Parathyroid adenoma (tissue), 2 donors: Measurements from ENCODE around the gene LRRC27.

Source experiments
- H2AFZ ChIP-seq: fragments of 300-600 bp; sonication (generic); one replicate; pipeline ENCODE4 v1.7.0; 2017; ENCODE audit warnings: antibody characterized with exemption, mild to moderate bottlenecking
- H3K27ac ChIP-seq: fragments of 300-600 bp; sonication (generic); one replicate; pipeline ENCODE4 v1.7.0; 2017
- H3K27me3 ChIP-seq: fragments of 300-600 bp; sonication (generic); one replicate; pipeline ENCODE4 v1.7.0; 2017; ENCODE audit warnings: low read length; ENCODE audit not compliant: control insufficient read depth, insufficient read depth
- H3K36me3 ChIP-seq: fragments of 300-600 bp; sonication (generic); one replicate; pipeline ENCODE4 v1.7.0; 2017; ENCODE audit warnings: low read length; ENCODE audit not compliant: control insufficient read depth, insufficient read depth
- H3K4me1 ChIP-seq: fragments of 300-600 bp; sonication (generic); one replicate; pipeline ENCODE4 v1.7.0; 2017; ENCODE audit warnings: control low read depth
- H3K4me2 ChIP-seq: fragments of 300-600 bp; sonication (generic); one replicate; pipeline ENCODE4 v1.7.0; 2017; ENCODE audit warnings: low read length
- H3K4me3 ChIP-seq: fragments of 300-600 bp; sonication (generic); one replicate; pipeline ENCODE4 v1.7.0; 2017; ENCODE audit warnings: low read depth, low read length
- H3K79me2 ChIP-seq: fragments of 300-600 bp; sonication (generic); one replicate; pipeline ENCODE4 v1.7.0; 2017; ENCODE audit warnings: control low read depth
- H3K9ac ChIP-seq: fragments of 300-600 bp; sonication (generic); one replicate; pipeline ENCODE4 v1.7.0; 2017; ENCODE audit warnings: mild to moderate bottlenecking
- H3K9me3 ChIP-seq: fragments of 300-600 bp; sonication (generic); one replicate; pipeline ENCODE4 v1.7.0; 2017; ENCODE audit warnings: low read length; ENCODE audit not compliant: control insufficient read depth
- TF ChIP-seq, protein P1 (sequence below): fragments of 300-600 bp; sonication (generic); IDR thresholded peaks from one replicate; pipeline ENCODE4 v1.7.0; 2017; ENCODE audit warnings: antibody characterized with exemption, mild to moderate bottlenecking
- donor health status: primary hyperparathyroidism.

LRRC27 gene

DNA sequence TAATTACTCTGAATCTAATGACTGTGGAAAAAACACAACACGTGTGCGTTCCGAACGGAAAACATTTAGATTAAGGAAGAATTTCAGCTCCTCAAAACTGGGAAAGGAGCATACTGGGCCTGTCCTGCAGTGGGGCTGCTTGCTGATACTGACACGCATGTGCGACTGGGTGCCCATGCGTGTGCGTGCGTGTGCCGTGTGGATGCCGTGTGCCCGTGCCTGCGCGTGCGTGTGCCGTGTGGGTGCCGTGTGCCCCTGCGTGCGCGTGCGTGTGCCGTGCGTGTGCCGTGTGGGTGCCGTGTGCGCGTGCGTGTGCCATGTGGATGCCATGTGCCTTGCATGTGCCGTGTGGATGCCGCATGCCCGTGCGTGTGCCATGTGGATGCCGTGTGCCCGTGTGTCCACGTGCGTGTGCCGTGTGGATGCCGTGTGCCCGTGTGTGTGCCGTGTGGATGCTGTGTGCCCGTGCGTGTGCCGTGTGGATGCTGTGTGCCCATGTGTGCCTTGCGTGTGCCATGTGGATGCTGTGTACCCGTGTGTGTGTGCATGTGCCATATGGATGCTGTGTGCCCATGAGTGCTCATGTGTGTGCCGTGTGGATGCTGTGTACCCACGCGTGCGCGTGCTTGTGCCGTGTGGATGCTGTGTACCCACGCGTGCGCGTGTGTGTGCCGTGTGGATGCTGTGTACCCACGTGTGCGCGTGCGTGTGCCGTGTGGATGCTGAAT is 93.2 kb downstream of the LRRC27 start:
- peaks cover 13% of the 10 kb centered on the region for H3K79me2 ChIP-seq
- no peaks in the 10 kb centered on the region for H3K36me3 ChIP-seq
- H3K27me3 ChIP-seq: no peaks in the 10 kb centered on the region
- no peak overlapping the region for H3K4me2 ChIP-seq
- TF ChIP-seq, protein P1, sequence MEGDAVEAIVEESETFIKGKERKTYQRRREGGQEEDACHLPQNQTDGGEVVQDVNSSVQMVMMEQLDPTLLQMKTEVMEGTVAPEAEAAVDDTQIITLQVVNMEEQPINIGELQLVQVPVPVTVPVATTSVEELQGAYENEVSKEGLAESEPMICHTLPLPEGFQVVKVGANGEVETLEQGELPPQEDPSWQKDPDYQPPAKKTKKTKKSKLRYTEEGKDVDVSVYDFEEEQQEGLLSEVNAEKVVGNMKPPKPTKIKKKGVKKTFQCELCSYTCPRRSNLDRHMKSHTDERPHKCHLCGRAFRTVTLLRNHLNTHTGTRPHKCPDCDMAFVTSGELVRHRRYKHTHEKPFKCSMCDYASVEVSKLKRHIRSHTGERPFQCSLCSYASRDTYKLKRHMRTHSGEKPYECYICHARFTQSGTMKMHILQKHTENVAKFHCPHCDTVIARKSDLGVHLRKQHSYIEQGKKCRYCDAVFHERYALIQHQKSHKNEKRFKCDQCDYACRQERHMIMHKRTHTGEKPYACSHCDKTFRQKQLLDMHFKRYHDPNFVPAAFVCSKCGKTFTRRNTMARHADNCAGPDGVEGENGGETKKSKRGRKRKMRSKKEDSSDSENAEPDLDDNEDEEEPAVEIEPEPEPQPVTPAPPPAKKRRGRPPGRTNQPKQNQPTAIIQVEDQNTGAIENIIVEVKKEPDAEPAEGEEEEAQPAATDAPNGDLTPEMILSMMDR: no peak
- H2AFZ ChIP-seq: no peak overlapping the region
- H3K4me1 ChIP-seq: peaks cover 44% of the 10 kb centered on the region
- no peaks in the 10 kb centered on the region for H3K9me3 ChIP-seq
- H3K9ac ChIP-seq: no peak overlapping the region
- H3K4me3 ChIP-seq: no peak overlapping the region
- no peak overlapping the region for H3K27ac ChIP-seq

DNA sequence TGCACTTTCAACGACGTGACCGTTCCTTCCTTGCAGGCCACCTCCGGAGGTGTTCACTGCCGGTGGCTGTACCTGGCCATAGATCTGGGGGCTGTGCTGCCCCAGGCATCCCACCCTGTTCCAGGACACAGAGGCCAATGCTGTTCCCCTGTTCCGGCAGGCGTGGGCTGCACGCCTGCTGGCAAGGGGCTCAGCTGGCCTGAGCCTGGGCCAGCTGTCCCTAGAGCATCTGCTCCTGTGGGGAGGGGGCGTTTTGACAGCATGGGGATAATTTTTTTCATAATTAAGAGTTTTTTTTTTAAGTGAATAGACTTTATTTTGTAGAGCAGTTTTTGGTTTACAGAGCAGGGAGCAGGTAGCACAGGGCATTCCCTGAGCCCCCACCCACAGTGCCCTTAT is 93.8 kb downstream of the LRRC27 start:
- TF ChIP-seq, protein P1: no peak

DNA sequence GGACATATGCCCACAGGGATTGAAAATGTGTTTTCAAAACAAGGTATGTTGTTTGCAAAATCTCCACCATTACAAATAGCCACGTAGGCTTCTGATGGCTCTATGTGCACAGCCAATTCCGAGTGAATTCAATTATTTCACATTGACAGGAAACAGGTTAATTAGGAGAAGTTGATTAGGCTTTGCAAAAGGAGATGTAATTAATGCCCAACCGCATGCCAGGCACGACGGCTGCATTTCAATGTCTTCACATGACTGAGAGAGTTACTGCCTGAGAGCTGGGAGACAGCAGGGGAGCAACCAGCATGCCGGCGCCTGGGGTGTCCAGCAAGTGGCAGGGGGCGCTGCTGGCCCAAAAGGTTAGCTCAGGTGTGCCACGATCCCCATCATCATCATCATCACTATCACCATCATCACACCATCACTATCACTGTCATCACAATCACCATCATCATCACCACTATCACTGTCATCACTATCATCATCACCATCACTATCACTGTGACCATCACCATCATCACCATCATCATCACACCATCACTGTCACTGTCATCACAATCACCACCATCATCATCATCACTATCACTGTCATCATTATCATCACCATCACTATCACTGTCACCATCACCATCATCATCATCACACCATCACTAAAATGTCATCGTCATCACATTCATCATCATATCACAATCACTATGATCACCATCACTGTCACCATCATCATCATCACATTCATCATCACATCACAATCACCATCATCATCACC is 95.2 kb downstream of the LRRC27 start:
- no peaks in the 10 kb centered on the region for H3K36me3 ChIP-seq
- no peak overlapping the region for H3K9ac ChIP-seq
- H3K27ac ChIP-seq: no peak overlapping the region
- no peaks in the 10 kb centered on the region for H3K27me3 ChIP-seq
- no peak overlapping the region for H3K4me2 ChIP-seq
- TF ChIP-seq, protein P1: no peak
- peaks cover 29% of the 10 kb centered on the region for H3K4me1 ChIP-seq
- peaks cover 14% of the 10 kb centered on the region for H3K79me2 ChIP-seq
- H3K9me3 ChIP-seq: no peaks in the 10 kb centered on the region
- H2AFZ ChIP-seq: no peak overlapping the region
- no peak overlapping the region for H3K4me3 ChIP-seq

More for the DNA sequence above, 93.8 kb downstream of the LRRC27 start:
- no peaks in the 10 kb centered on the region for H3K36me3 ChIP-seq
- no peak overlapping the region for H2AFZ ChIP-seq
- peaks cover 12% of the 10 kb centered on the region for H3K79me2 ChIP-seq
- H3K9ac ChIP-seq: no peak overlapping the region
- H3K27ac ChIP-seq: no peak overlapping the region
- peaks cover 43% of the 10 kb centered on the region for H3K4me1 ChIP-seq
- no peak overlapping the region for H3K4me3 ChIP-seq
- H3K27me3 ChIP-seq: no peaks in the 10 kb centered on the region
- H3K4me2 ChIP-seq: no peak overlapping the region
- no peaks in the 10 kb centered on the region for H3K9me3 ChIP-seq

DNA sequence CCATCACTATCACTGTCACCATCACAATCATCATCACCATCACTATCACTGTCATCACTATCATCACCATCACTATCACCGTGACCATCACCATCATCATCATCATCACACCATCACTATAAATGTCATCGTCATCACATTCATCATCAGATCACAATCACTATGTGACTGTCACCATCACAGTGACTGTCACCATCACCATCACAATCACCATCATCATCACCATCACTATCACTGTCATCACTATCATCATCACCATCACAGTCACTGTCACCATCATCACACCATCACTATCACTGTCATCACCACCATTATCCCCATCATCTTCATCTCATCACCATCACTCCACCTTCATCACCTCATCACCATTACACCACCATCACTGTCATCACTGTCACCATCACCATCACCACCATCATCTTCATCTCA is 96.0 kb downstream of the LRRC27 start:
- Histone ChIP-seq H3K9me3 (no peaks in the 10 kb centered on the region), H3K36me3 (no peaks in the 10 kb centered on the region), H3K27ac (no peak overlapping the region), H3K4me3 (no peak overlapping the region), H3K27me3 (no peaks in the 10 kb centered on the region), H3K4me1 (peaks cover 21% of the 10 kb centered on the region), H3K4me2 (no peak overlapping the region), H2AFZ (no peak overlapping the region), H3K9ac (no peak overlapping the region), H3K79me2 (peaks cover 14% of the 10 kb centered on the region)
- TF ChIP-seq, protein P1: no peak
